NCI-H1436 treated with DMSO at 0.1 percent for 48 hours (cell line): ENCODE data around the gene MACROH2A1.

Experiments used
- DNase-seq: peaks from one replicate; lab custom pipeline; 2025; lab: John Stamatoyannopoulos, UW

Gene MACROH2A1

GRCh38 chr5:135330798-135331096, 68.3 kb downstream of the MACROH2A1 start:
- DNase-seq, result no peak

GRCh38 chr5:135329913-135330797, 68.9 kb downstream of the MACROH2A1 start:
- DNase-seq, result no peak

GRCh38 chr5:135329066-135329912, 69.7 kb downstream of the MACROH2A1 start:
- DNase-seq, result no peak

- DNase-seq, result no peak
Observed at GRCh38 chr5:135328128-135328687, 70.8 kb downstream of the MACROH2A1 start.

GRCh38 chr5:135327429-135328127, 71.5 kb downstream of the MACROH2A1 start:
- no peak for DNase-seq

GRCh38 chr5:135326296-135327254, 72.5 kb downstream of the MACROH2A1 start:
- DNase-seq, result no peak

GRCh38 chr5:135324897-135325650, 74.0 kb downstream of the MACROH2A1 start:
- no peak for DNase-seq

- DNase-seq, result no peak
Observed at GRCh38 chr5:135324160-135324559, 74.9 kb downstream of the MACROH2A1 start.

GRCh38 chr5:135323701-135324132, 75.3 kb downstream of the MACROH2A1 start:
- DNase-seq, result no peak

- no peak for DNase-seq
Observed at GRCh38 chr5:135323227-135323626, 75.8 kb downstream of the MACROH2A1 start.

GRCh38 chr5:135322744-135323143, 76.3 kb downstream of the MACROH2A1 start:
- no peak for DNase-seq

- no peak for DNase-seq
Observed at GRCh38 chr5:135322271-135322670, 76.8 kb downstream of the MACROH2A1 start.

GRCh38 chr5:135320718-135321484, 78.1 kb downstream of the MACROH2A1 start:
- DNase-seq, result no peak

GRCh38 chr5:135319928-135320606, 79.0 kb downstream of the MACROH2A1 start:
- no peak for DNase-seq

- no peak for DNase-seq
Observed at GRCh38 chr5:135319458-135319857, 79.6 kb downstream of the MACROH2A1 start.

- DNase-seq, result no peak
Observed at GRCh38 chr5:135318924-135319323, 80.1 kb downstream of the MACROH2A1 start.

GRCh38 chr5:135318037-135318436, 81.0 kb downstream of the MACROH2A1 start:
- no peak for DNase-seq

- no peak for DNase-seq
Observed at GRCh38 chr5:135317286-135317685, 81.7 kb downstream of the MACROH2A1 start.

GRCh38 chr5:135315386-135315785, 83.6 kb downstream of the MACROH2A1 start:
- DNase-seq, result no peak
